Spleen (tissue), 7 donors: ENCODE results near the gene LARP1.

Source experiments
- CTCF ChIP-seq, 11 experiments: fragments of 200-600 bp in 7 of 11; fragments of 450-650 bp in 4 of 11; sonication (generic) in 4 of 11; IDR thresholded peaks in 8 of 11; conservative IDR thresholded peaks in 3 of 11; 1 replicate in 7 of 11; 2 replicates in 4 of 11; pipeline versions ENCODE4 v1.4.0 to v1.8.0; 2016 to 2021; ENCODE audit warnings: antibody characterized with exemption in 11 of 11, inconsistent platforms in 4 of 11, mild to moderate bottlenecking in 1 of 11
- POLR2A ChIP-seq, 3 donors: fragments of 450-650 bp; IDR thresholded peaks; one replicate each; pipeline ENCODE4 v1.5.1; 2017; ENCODE audit warnings: antibody characterized with exemption in 3 of 3, mild to moderate bottlenecking in 1 of 3
- POLR2AphosphoS5 ChIP-seq, 3 donors: sonication (generic); formaldehyde crosslinking; IDR thresholded peaks; one replicate each; pipeline ENCODE4 v1.5.1; 2017; ENCODE audit warnings: antibody characterized with exemption in 3 of 3
- donor health status: DM: no; HTN: no; CAD: no; lungs with moderate emphysema.
- donor health status: DM: no; HTN: no; CAD: no.
- donor health status: DM: no; HTN: no; CAD: no.

GRCh38 chr5:154766558-154767281 is 11.5 kb downstream of the LARP1 start:
- no peak for TF ChIP-seq POLR2A (IDR thresholded peaks at IDR 0.05)
- no peak for TF ChIP-seq CTCF (IDR thresholded peaks at IDR 0.05 in 8 of 11, conservative IDR thresholded peaks at IDR 0.05 in 3 of 11)
- no peak for TF ChIP-seq POLR2AphosphoS5 (IDR thresholded peaks at IDR 0.05)
